HG02885 (cell line): Measurements from ENCODE around the gene TRIM22.
A peak's percentile ranks its signal among the peaks of the same experiment; 100 is the strongest.
"Not testable (repeated sequence)": the region's sequence is repeated elsewhere in the genome, so short reads cannot be mapped to it uniquely, and the experiment has no call there.

Experiments
- ATAC-seq: cut with Tn5 transposase; IDR thresholded peaks from one replicate; pipeline ENCODE4 v1.9.1; 2021; ENCODE audit warnings: mild to moderate bottlenecking; ENCODE audit not compliant: unreplicated experiment, poor library complexity

Gene TRIM22

GRCh38 chr11:5689551-5689983 is at the start of gene TRIM22:
TRIM22 (plus strand) TSS chr11:5689790; CDS start chr11:5696233, 6,443 bp downstream.
- peak; percentile 73 for ATAC-seq

DNA sequence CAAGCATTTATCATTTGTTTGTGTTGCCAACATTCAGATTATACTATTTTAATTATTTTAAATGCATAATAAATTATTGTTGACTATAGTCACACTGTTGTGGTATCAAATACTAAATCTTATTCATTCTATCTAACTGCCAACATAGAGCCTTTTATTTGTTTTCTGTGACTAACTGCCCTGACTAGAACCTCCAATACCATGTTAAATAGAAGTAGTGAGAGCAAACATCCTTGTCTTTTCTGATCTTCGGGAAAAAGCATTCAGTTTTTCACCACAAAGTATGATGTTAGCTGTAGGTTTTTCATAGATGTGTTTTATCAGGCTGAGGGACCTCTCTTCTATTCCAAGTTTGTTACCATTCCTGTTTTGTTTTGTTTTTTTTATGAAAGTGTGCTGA is 49.6 kb upstream of the TRIM22 start:
- ATAC-seq, result no peak

DNA sequence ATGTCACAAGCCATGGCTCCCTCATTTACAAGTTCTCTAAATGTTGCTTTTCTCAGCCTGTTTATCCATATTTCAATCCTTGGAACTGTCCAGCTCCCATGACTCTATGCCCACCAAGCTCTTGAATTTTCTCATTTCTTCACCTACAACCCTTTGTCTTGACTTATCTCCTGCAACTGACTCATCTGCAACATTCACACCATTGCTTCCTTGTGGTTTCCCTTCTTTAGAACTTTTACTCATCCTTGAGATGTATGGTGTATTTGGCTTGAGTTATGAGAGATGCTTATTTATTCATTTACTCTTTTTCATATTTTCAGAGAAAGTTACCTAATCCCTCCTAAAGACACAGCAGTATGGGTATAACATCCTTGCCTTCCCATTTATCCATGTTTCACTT is 46.0 kb upstream of the TRIM22 start:
- no peak for ATAC-seq

DNA sequence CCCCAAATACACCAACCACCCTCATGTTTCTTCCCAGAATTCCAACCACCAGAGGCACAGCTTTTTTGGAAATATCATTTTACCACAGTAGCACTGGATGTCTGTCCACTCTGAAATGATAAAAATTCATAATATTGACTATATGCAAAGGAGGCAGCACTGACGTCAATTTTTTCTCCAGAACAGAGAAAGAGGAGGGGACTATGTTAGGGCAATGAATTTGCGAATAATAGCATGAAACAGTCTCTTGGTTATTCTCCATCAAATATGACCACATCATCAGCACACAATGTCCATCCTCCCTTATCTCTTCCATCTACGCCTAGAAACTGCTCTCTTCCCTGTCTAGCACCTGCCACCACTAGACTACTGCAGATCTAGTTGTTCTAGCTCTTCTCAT is 43.5 kb upstream of the TRIM22 start:
- no peak for ATAC-seq

DNA sequence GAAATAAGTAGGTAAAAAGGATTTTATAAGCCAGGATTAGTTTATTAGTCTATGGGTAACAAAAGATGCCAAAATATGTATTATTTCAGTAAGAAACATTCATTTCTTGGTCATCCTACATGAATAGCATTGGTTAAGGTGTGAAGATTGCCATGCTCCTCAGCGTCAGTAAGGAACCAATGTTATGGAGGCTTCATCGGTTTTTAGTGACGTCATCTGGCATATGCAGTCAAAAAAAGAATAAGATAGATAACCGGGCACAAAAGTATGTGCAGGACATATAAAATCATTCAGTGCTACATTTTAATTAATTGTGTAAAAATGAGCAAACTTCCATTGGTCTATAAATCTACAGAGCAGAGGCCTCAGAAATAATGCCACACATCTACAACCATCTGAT is 34.1 kb upstream of the TRIM22 start:
- ATAC-seq, result no peak

DNA sequence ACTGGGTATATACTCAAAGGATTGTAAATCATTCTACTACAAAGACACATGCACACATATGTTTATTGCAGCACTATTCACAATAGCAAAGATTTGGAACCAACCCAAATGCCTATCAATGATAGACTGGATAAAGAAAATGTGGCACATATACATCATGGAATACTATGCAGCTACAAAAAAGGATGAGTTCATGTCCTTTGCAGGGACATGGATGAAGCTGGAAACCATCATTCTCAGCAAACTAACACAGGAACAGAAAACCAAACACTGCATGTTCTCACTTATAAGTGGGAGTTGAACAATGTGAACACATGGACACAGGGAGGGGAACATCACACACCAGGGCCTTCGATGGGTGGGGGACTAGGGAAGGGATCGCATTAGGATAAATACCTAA is 32.6 kb upstream of the TRIM22 start:
- not testable (repeated sequence) for ATAC-seq

- no peak for ATAC-seq
Measured at GRCh38 chr11:5658318-5658717, 31.3 kb upstream of the TRIM22 start.

GRCh38 chr11:5663511-5663910 is 26.1 kb upstream of the TRIM22 start:
- no peak for ATAC-seq

DNA sequence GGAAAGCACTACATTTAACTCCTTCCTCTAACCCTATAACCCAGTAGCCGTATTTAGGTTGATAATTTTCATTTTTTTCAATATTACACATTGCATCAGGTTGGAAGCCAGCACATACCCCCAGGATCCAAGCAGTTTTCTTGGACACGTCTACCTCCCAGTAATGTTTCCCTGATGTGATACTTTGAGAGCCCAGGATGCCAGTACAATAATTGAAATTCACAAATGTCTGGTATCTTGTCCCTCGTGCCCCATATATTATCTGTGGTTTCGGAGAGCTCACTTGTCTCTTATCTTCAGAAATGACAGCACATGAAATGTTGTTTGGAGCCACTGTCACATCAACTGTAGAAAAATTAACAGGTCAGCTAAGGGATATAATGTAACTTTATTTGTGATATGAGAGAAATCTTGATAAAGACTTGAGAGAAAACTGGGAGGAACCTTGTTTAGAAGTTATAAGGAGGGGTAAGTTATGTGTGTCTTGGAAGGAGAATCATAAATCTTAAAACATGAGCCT is 24.5 kb upstream of the TRIM22 start:
- ATAC-seq, result no peak

DNA sequence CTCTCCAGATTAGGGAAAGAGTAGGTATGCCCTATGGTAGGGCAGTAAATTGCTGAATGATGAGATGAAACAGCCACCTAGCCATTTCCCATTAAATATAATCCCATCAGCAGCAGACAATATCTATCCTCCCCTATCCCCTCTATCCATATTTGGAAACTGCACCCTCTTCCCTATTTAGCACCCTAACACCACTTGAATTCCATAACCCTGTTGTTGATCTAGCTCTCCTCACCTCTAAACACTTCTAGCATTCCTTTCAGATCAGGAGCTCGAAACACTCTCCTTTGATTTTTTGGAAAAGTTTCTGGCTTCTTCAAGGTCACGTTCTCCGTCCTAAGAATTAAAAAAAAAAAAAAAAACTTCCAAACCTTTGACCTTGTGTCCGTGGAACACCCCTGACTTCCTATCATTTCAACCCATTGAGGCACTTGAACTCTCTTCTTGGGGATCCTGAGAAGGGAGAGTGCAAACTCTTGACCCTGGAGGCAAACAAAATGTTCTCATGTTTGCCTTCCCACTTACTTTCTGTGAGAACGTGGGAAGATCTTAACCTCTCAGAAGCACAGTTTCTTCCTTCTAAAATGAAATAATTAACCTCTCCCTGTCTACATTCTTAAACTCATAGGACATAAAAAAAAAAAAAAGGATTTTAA is 23.7 kb upstream of the TRIM22 start:
- no peak for ATAC-seq

GRCh38 chr11:5666402-5666793 is 23.2 kb upstream of the TRIM22 start:
- no peak for ATAC-seq

DNA sequence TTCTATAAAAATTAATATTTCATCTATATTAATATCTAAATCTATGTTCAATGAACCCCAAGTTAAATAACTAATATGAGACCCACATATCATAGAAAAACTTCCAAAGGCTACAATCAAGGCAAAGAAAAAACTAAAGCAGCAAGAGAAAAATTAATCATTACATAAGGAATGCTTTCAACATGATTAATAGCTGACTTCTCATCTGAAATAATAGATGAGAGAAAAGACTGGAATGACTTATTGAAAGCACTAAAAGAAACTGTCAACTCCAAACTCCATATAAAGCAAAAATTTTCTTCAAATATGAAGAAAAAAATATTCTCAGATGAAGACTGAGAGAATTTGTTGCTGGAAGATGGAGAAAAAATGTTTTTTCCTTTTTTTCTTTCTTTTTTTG is 17.8 kb upstream of the TRIM22 start:
- no peak for ATAC-seq

GRCh38 chr11:5674391-5674790 is 15.2 kb upstream of the TRIM22 start:
- no peak for ATAC-seq

GRCh38 chr11:5679811-5680210 is 9.8 kb upstream of the TRIM22 start:
- ATAC-seq, result no peak

DNA sequence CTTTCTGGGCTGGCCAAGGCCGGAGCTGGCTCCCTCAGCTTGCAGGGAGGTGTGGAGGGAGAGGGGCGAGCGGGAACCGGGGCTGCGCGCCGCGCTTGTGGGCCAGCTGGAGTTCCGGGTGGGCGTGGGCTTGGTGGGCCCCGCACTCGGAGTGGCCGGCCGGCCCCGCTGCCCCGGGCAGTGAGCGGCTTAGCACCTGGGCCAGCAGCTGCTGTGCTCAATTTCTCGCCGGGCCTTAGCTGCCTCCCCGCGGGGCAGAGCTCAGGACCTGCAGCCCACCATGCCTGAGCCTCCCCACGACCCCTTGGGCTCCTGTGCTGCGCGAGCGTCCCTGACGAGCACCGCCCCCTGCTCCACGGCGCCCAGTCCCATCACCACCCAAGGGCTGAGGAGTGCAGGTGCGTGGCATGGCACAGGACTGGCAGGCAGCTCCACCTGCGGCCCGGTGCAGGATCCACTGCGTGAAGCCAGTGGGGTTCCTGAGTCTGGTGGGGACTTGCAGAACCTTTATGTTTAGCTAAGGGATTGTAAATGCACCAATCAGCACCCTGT is 6.6 kb upstream of the TRIM22 start:
- not testable (repeated sequence) for ATAC-seq

DNA sequence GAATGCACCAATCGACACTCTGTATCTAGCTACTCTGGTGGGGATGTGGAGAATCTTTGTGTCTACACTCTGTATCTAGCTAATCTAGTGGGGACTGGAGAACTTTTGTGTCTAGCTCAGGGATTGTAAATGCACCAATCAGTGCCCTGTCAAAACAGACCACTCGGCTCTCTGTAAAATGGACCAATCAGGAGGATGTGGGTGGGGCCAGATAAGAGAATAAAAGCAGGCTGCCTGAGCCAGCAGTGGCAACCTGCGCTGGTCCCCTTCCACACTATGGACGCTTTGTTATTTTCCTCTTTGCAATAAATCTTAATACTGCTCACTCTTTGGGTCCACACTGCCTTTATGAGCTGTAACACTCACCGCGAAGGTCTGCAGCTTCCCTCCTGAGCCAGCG is 6.0 kb upstream of the TRIM22 start:
- not testable (repeated sequence) for ATAC-seq

DNA sequence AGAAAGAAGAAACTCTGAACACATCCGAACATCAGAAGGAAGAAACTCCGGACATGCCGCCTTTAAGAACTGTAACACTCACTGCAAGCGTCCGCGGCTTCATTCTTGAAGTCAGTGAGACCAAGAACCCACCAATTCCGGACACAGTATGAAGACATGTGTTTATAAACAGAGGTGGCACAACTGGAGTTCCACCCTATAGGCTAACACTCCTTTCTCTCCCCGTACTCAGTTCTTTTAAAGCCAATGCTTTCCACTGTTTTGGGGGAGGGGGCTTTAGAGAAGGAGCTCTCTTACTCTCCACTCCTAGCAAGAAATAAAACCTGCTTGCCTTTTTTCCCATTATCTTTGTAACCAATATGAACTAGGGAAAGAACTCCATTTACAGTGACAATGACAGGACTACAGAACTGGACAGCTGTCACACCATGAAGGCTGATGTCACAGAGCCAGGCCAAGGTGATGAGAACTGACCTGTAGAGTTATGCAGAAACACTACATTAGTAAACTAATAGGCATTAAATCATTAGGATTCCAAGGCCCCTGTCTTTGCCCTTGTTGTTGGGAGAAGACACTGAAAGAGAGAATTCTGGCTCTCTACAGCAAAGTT is 5.4 kb upstream of the TRIM22 start:
- ATAC-seq, result peak; percentile 14

DNA sequence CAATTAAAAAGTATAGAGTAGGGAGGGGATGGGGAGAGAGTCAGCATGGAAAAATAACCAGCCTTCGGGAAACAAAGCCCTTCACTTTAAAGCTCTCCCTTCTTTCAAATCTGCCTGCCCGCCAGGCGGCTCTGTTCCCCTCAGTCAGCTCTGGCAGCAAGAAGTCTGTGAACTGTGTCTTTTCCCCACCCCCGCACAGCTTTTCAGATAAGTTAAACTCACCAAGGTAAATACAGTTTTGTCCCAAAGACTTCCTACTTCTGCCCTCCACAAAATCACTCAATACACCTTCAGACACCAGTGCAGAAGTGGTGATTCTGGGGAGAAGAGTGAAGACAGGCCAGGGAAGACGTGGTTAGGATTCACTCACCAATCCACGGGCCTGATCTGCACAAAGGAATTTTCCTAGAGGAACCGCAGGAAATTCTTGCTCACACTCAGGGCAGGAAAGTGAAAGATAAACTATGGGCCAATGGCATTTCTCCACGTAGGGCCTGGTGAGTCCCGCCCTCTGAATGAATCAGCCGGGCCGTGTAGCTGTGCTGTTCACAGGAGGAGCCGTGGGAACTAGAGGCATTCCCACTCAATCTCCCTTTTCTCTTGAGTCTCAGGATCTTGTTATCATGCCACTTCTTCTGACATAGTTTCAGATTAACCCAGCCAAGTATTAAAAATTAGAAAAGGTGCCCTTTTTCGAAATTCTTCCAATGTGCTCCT is 4.8 kb upstream of the TRIM22 start, which contains the start of gene TRIM5:
Gene TRIM5 (minus strand): TSS at position 429 of the 717 bp plus-strand sequence. CDS start 4,897 bp downstream, outside the sequence.
- peak; percentile 77 for ATAC-seq

GRCh38 chr11:5686426-5686825 is 3.2 kb upstream of the TRIM22 start:
- no peak for ATAC-seq

GRCh38 chr11:5688482-5688881 is 1.1 kb upstream of the TRIM22 start:
- ATAC-seq, result no peak

- ATAC-seq, result no peak
Measured at GRCh38 chr11:5690216-5690615, 626 bp downstream of the TRIM22 start.
